Epithelial cell of esophagus (primary cell): ENCODE measurements around the gene TMEM80.

ENCODE experiments used
- DNase-seq: peaks from one replicate; pipeline ENCODE4 v3.0.0; 2010; ENCODE audit warnings: low read depth
- H3K4me3 ChIP-seq: 2 replicates; pipeline ENCODE4 v1.5.1; 2011; ENCODE audit warnings: mild to moderate bottlenecking, low read length, control low read depth
- CTCF ChIP-seq: IDR thresholded peaks from 2 replicates; pipeline ENCODE4 v1.5.1; 2011; ENCODE audit warnings: low read depth, mild to moderate bottlenecking, low read length, control low read depth, inconsistent platforms; ENCODE audit not compliant: insufficient read depth; ENCODE audit errors: missing control alignments

Gene TMEM80

DNA sequence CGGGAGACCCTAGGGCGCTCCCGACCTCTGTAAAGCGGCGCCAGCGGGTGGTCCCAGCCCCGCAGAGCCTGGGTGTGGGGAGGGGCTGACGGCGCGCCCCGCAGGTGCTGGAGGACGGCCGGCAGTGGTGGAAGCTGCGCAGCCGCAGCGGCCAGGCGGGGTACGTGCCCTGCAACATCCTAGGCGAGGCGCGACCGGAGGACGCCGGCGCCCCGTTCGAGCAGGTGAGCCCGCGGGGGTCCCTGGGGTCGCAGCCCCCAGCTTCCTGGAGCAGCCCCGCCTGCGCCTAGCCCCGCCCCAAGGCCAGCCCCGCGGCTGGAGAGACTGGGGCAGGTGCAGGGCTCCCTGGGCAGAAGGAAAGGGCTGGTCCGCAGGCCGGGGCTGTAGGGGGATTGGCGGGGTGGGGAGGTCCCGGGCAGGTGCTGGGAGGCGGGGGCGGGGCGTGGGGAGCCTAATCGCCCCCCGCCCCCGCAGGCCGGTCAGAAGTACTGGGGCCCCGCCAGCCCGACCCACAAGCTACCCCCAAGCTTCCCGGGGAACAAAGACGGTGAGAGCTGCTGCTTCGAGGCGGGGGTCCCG, 30.1 kb downstream of the TMEM80 start:
- no peak for TF ChIP-seq CTCF
- H3K4me3 ChIP-seq, result no peak overlapping the region
- DNase-seq, result no peak

GRCh38 chr11:726278-727220, 30.9 kb downstream of the TMEM80 start:
- no peak overlapping the region for H3K4me3 ChIP-seq
- peak; percentile 91 for DNase-seq

GRCh38 chr11:727281-727701, 31.7 kb downstream of the TMEM80 start:
- DNase-seq, result no peak
- H3K4me3 ChIP-seq, result no peak overlapping the region
- no peak for TF ChIP-seq CTCF

More at GRCh38 chr11:726278-727220, 30.9 kb downstream of the TMEM80 start:
- no peak for TF ChIP-seq CTCF

DNA sequence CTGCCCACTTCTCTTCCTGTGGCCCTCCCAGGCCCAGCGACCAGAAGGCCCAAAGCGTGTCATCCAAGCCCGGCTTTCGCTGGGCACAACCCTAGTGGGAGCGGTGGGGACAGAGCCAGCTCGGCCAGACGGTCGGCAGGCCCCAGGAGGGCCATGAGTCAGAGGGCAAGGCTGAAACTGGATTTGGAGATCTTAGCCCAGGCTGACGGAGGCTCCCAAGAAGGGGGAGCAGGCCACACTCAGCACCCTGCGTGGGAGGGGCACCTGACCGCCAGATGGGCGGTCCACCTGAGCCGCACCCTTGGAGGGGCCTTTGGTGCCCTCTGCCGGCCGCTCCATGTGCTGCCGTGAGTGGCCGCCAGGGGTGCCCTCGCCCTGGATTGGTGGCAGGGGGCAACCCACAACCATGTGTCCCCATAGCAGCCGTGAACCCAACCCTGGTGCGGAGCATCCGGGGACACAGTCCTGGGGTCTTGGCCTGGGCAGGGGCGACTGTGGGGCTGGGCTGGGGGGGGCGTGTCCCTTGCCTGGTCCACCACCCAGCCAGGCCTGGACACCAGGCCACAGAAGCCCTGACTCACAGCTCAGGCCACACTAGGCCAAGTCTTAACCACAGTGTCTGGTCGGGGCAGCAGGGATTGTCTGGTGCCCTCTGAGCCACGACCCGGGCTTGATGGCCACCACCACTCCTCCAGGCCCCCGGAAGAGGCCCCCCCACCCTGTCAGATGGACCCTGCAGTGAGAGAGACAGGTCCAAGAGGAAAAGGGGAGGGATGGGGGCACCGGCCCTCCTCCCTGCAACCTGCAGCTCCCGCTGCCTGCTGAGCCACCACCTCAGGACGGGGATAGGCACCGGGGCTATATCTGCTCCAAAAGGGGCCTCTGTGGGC, 32.5 kb downstream of the TMEM80 start:
- DNase-seq, result peak; percentile 92
- no peak overlapping the region for H3K4me3 ChIP-seq
- TF ChIP-seq CTCF, result peak; percentile 89

- TF ChIP-seq CTCF, result no peak
- DNase-seq, result no peak
- H3K4me3 ChIP-seq, result no peak overlapping the region
Measured at GRCh38 chr11:728901-729491, 33.4 kb downstream of the TMEM80 start.

DNA sequence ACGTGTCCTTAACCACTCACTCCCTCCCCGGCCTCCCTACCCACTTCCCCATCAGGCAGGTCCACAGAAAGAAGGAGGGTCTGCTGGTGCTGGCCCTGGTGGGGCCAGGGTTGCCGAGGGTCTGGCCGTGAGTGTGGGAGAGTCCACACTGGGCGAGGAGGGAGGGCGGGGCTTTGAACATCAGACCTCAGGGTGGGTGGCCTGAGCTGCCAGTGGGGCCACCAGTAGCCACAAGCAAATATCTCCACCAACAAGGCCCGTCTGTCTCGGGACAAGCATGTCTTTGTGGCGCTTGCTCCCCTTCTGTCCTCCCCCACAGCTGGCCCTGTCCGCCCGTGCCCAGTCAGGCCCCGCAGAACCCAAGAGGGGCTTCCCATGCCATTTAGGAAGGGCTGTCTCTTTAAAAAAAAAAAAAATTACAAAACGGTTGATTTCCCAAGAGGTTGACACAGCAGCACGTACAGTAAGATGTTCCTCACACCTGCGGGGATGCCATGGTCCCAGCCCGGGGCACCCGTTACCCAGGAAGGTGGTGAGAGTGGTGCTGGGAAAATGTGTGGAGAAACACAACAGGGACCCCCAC, 34.0 kb downstream of the TMEM80 start:
- no peak for TF ChIP-seq CTCF
- no peak overlapping the region for H3K4me3 ChIP-seq
- peak; percentile 43 for DNase-seq
